ENCODE results near the gene EXTL1. TPM values are rescaled to one million over a fixed set of nuclear protein-coding genes. Genes with fewer than 3 reads are reported as not detected.
A peak's percentile ranks its signal among the peaks of the same experiment; 100 is the strongest.

EXTL1 gene
- total RNA-seq, 1 experiment from 2014 or later: not detected

GRCh38 chr1:26041401-26041800, 19.8 kb downstream of the EXTL1 start:
- DNase-seq (ENCODE audit: low spot score): no peak

GRCh38 chr1:26041978-26042377, 20.4 kb downstream of the EXTL1 start:
- no peak for DNase-seq (ENCODE audit: low spot score)

- DNase-seq (ENCODE audit: low spot score): no peak
Observed at GRCh38 chr1:26043765-26044164, 22.2 kb downstream of the EXTL1 start.

- DNase-seq (ENCODE audit: low spot score): no peak
Observed at GRCh38 chr1:26044414-26044813, 22.8 kb downstream of the EXTL1 start.

GRCh38 chr1:26044971-26045721, 23.6 kb downstream of the EXTL1 start:
- DNase-seq (ENCODE audit: low spot score): no peak

GRCh38 chr1:26045722-26046245, 24.2 kb downstream of the EXTL1 start, which contains the start of gene SLC30A2:
Gene SLC30A2, minus strand, starts transcription at chr1:26046118. Its CDS starts 222 bp downstream, at chr1:26045896.
- DNase-seq (ENCODE audit: low spot score): no peak

- DNase-seq (ENCODE audit: low spot score): no peak
Observed at GRCh38 chr1:26046246-26047095, 24.9 kb downstream of the EXTL1 start.

- no peak for DNase-seq (ENCODE audit: low spot score)
Observed at GRCh38 chr1:26047278-26047874, 25.8 kb downstream of the EXTL1 start.

- peak; percentile 13 for DNase-seq (ENCODE audit: low spot score)
Observed at GRCh38 chr1:26049531-26050247, 28.1 kb downstream of the EXTL1 start.

GRCh38 chr1:26050248-26050640, 28.7 kb downstream of the EXTL1 start:
- DNase-seq (ENCODE audit: low spot score): no peak

- DNase-seq (ENCODE audit: low spot score): no peak
Observed at GRCh38 chr1:26053718-26054560, 32.4 kb downstream of the EXTL1 start.

- DNase-seq (ENCODE audit: low spot score): no peak
Observed at GRCh38 chr1:26055041-26055440, 33.5 kb downstream of the EXTL1 start.

GRCh38 chr1:26057189-26057588, 35.6 kb downstream of the EXTL1 start:
- DNase-seq (ENCODE audit: low spot score): no peak

- no peak for DNase-seq (ENCODE audit: low spot score)
Observed at GRCh38 chr1:26058052-26058595, 36.5 kb downstream of the EXTL1 start.

- no peak for DNase-seq (ENCODE audit: low spot score)
Observed at GRCh38 chr1:26059906-26060305, 38.3 kb downstream of the EXTL1 start.

- no peak for DNase-seq (ENCODE audit: low spot score)
Observed at GRCh38 chr1:26060832-26061574, 39.4 kb downstream of the EXTL1 start.

GRCh38 chr1:26064553-26064952, 43.0 kb downstream of the EXTL1 start:
- DNase-seq (ENCODE audit: low spot score): no peak

- DNase-seq (ENCODE audit: low spot score): no peak
Observed at GRCh38 chr1:26066160-26066559, 44.6 kb downstream of the EXTL1 start.

GRCh38 chr1:26066857-26067256, 45.3 kb downstream of the EXTL1 start:
- no peak for DNase-seq (ENCODE audit: low spot score)

Data from HT-29 (cell line).